ENCODE results near the gene CHDH.

DNA sequence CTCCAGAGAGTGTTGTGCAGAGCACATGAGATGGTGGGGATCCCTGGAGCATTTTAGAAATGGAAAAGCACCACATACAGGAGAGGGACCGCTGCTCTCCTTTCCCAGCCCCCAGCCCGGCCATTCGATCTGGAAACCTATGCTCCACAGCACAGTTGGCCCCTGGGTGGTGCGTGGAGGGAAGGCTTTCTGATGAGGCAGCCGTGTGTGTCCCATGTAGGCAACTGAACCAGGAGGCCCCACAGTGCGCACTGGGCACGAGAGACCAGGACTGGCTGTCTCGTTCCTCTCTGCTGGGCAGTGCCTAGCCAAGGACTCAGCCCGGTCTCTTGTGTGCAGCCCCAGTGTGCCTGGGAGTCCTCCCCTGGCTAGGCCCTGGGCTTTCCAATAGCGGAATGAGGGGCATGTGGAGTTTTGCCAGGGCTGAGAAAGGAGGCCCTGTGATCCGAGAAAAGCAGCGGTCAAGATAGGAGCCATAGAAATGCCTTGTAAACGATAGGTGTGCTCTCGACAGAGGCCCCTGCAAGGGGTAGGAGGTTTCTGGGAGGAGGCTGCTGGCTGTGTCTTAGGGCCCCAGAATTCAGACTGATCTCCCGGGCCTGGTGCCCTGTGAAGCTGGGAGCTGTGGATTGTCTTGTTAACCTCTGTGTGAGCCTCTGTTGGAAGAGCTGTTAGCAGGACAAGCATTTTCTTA lies 39.0 kb downstream of the CHDH start:
- TF ChIP-seq EP300 (IDR thresholded peaks at IDR 0.05): no peak
- TF ChIP-seq, protein P1, sequence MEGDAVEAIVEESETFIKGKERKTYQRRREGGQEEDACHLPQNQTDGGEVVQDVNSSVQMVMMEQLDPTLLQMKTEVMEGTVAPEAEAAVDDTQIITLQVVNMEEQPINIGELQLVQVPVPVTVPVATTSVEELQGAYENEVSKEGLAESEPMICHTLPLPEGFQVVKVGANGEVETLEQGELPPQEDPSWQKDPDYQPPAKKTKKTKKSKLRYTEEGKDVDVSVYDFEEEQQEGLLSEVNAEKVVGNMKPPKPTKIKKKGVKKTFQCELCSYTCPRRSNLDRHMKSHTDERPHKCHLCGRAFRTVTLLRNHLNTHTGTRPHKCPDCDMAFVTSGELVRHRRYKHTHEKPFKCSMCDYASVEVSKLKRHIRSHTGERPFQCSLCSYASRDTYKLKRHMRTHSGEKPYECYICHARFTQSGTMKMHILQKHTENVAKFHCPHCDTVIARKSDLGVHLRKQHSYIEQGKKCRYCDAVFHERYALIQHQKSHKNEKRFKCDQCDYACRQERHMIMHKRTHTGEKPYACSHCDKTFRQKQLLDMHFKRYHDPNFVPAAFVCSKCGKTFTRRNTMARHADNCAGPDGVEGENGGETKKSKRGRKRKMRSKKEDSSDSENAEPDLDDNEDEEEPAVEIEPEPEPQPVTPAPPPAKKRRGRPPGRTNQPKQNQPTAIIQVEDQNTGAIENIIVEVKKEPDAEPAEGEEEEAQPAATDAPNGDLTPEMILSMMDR (IDR thresholded peaks at IDR 0.05): no peak
- no peak for TF ChIP-seq POLR2A (IDR thresholded peaks at IDR 0.05)
